Neural progenitor cell (in vitro differentiated cells): Measurements from ENCODE around the gene GAP43.

Experiments
- CTCF ChIP-seq: fragments of 200-600 bp; sonication (generic); IDR thresholded peaks from 2 replicates; pipeline ENCODE4 v1.5.1; 2017; ENCODE audit warnings: antibody characterized with exemption, mild to moderate bottlenecking
- EZH2phosphoT487 ChIP-seq: fragments of 200-600 bp; sonication (generic); IDR thresholded peaks from 2 replicates; pipeline ENCODE4 v1.6.1; 2017; ENCODE audit warnings: antibody characterized with exemption

- TF ChIP-seq CTCF (no peak), EZH2phosphoT487 (no peak)
Measured at GRCh38 chr3:115693868-115694267, 70.6 kb downstream of the GAP43 start.
